OCI-LY7 (cell line): ENCODE data around the gene IPO7. TPM values are rescaled to one million over a fixed set of nuclear protein-coding genes. Genes with fewer than 3 reads are reported as not detected.

Source experiments
- BruUV-seq: library from RNA; stranded (reverse); fragments of 400-500 nt; replicated peaks from 2 replicates; lab custom pipeline; 2021; lab: Mats Ljungman, UMichigan
- CTCF ChIA-PET: fragments of 300-600 bp; sonication (Branson Sonifier 250); formaldehyde crosslinking; loops from one replicate; lab custom pipeline; 2022; ENCODE audit warnings: antibody characterized with exemption; ENCODE audit not compliant: unreplicated experiment; lab: Charles Lee
- POLR2A ChIA-PET: fragments of 300-600 bp; sonication (Branson Sonifier 250); formaldehyde crosslinking; loops from one replicate; lab custom pipeline; 2022; ENCODE audit warnings: antibody characterized with exemption; lab: Charles Lee
- DNase-seq: peaks from one replicate; pipeline ENCODE4 v3.0.0-alpha.2; 2015; ENCODE audit warnings: low spot score
- H2AFZ ChIP-seq: fragments of 200-600 bp; sonication (generic), shearing (Covaris generic); 2 replicates; pipeline ENCODE4 v1.6.1; 2014; ENCODE audit warnings: mild to moderate bottlenecking, antibody characterized with exemption, low read length, moderate library complexity
- H3K27ac ChIP-seq: fragments of 200-600 bp; sonication (generic); 2 replicates; pipeline ENCODE4 v1.5.1; 2014; ENCODE audit warnings: mixed run types, low read depth, mild to moderate bottlenecking, moderate library complexity, low read length, inconsistent platforms; ENCODE audit not compliant: poor library complexity, severe bottlenecking
- H3K36me3 ChIP-seq: fragments of 200-600 bp; sonication (generic); 2 replicates; pipeline ENCODE4 v1.6.1; 2014; ENCODE audit warnings: mild to moderate bottlenecking, antibody characterized with exemption, low read length, moderate library complexity, mixed read lengths; ENCODE audit not compliant: insufficient read depth
- H3K4me1 ChIP-seq: fragments of 200-600 bp; sonication (generic); 2 replicates; pipeline ENCODE4 v1.5.1; 2014; ENCODE audit warnings: mild to moderate bottlenecking, low read length; ENCODE audit not compliant: insufficient read depth, poor library complexity, severe bottlenecking
- H3K4me2 ChIP-seq: fragments of 200-600 bp; sonication (generic); 2 replicates; pipeline ENCODE4 v1.6.1; 2014; ENCODE audit warnings: mild to moderate bottlenecking, low read length
- H3K4me3 ChIP-seq: fragments of 200-600 bp; sonication (generic); 2 replicates; pipeline ENCODE4 v1.5.1; 2014; ENCODE audit warnings: mild to moderate bottlenecking, low read depth, low read length; ENCODE audit not compliant: poor library complexity, severe bottlenecking
- H3K79me2 ChIP-seq: fragments of 200-600 bp; sonication (generic); 2 replicates; pipeline ENCODE4 v1.6.1; 2016; ENCODE audit warnings: low read depth, mild to moderate bottlenecking, low read length, moderate library complexity, mixed read lengths; ENCODE audit not compliant: insufficient read depth
- H3K9me2 ChIP-seq: fragments of 200-600 bp; sonication (generic); 2 replicates; pipeline ENCODE4 v1.6.1; 2016; ENCODE audit warnings: mild to moderate bottlenecking, low read length, mixed read lengths; ENCODE audit not compliant: insufficient read depth
- H3K9me3 ChIP-seq: fragments of 200-600 bp; sonication (generic); 2 replicates; pipeline ENCODE4 v1.6.1; 2014; ENCODE audit warnings: mild to moderate bottlenecking, mixed run types, low read length, mixed read lengths
- H4K20me1 ChIP-seq: fragments of 200-600 bp; sonication (generic); 2 replicates; pipeline ENCODE4 v1.6.1; 2014; ENCODE audit warnings: mild to moderate bottlenecking, antibody characterized with exemption, low read length, moderate library complexity, mixed read lengths; ENCODE audit not compliant: insufficient read depth
- CTCF ChIP-seq: fragments of 200-600 bp; sonication (generic); conservative IDR thresholded peaks from 2 replicates; pipeline ENCODE4 v1.5.1; 2014; ENCODE audit warnings: mild to moderate bottlenecking, antibody characterized with exemption, low read length, moderate library complexity, mixed read lengths
- EZH2phosphoT487 ChIP-seq: fragments of 200-600 bp; sonication (generic); IDR thresholded peaks from 2 replicates; pipeline ENCODE4 v1.6.1; 2018; ENCODE audit warnings: low read depth, borderline replicate concordance, mild to moderate bottlenecking, mixed run types, antibody characterized with exemption, low read length, moderate library complexity, mixed read lengths
- intact Hi-C: fragments of 100-400 bp; cut with micrococcal nuclease; formaldehyde crosslinking; loops from one replicate; pipeline ENCODE4 v1.10.0; 2022; ENCODE audit not compliant: unreplicated experiment
- total RNA-seq, 2 experiments: library from RNA; depleted of rRNA in 1 of 2; stranded (reverse); fragments of >200 nt in 1 of 2; shearing (Covaris generic) in 1 of 2; gene quantifications; 2 replicates each; pipeline ENCODE4 v1.2.3, GENCODE V29; 2014 to 2022

The IPO7 gene
- total RNA-seq, 2 experiments from 2014 or later = 120 to 160 TPM

GRCh38 chr11:9380773-9381172 lies 3.7 kb upstream of the IPO7 start:
- H2AFZ ChIP-seq = peak overlapping the region; percentile 55; the same call in 1 of the 2 replicates
- no peak for DNase-seq
- peaks cover 4% of the 10 kb centered on the region for H3K4me1 ChIP-seq
- TF ChIP-seq EZH2phosphoT487 (no peak), CTCF (no peak)
- peaks cover 8% of the 10 kb centered on the region for H4K20me1 ChIP-seq
- no peak overlapping the region for H3K27ac ChIP-seq
- ChIA-PET CTCF (interaction anchor here (0.6 kb wide), 1 partner anchor 449 kb away, joined by 3 read pairs; no protein-coding TSS in a partner anchor), POLR2A (interaction anchor here (1.0 to 1.2 kb wide), 4 partner anchors 9 to 80 kb away, joined by 3 to 5 read pairs (median 4); partner anchors contain the start of gene ZNF143)
- BruUV-seq = no TSS peak
- H3K79me2 ChIP-seq = peaks cover 16% of the 10 kb centered on the region
- intact Hi-C loops = loop anchor here (10.0 kb wide), 2 partner anchors 234 to 934 kb away; no protein-coding TSS in a partner anchor
- H3K9me3 ChIP-seq = no peaks in the 10 kb centered on the region
- H3K36me3 ChIP-seq = peaks cover 10% of the 10 kb centered on the region
- H3K4me2 ChIP-seq = no peak overlapping the region
- no peaks in the 10 kb centered on the region for H3K9me2 ChIP-seq
- H3K4me3 ChIP-seq = no peak overlapping the region

DNA sequence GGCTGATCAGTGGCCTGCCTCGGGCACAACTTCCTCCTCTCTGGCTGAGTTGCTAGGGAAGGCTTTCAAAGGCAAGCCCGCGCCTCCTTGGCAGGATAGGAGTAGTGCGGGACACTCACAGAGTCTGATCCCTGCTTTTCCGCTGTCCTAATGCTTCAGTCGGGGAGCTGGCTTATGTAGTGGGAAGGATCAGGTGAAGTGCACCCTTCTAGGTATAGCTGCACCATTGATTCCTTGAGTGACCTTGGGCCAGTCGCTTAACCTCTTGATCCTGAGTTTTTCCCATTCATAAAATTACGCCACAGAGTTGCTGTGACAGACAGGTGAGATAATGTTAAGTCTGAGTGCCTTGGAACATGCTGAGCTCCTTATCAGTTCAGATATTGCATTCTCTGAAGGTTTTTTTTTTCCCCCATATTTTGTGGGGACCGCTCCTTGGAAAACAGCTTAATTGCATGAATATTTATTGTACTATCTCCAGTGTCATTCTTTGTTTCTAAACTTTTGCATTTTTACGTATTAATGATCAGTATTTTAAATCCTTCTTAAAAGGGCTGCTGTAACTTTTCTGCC lies 961 bp downstream of the IPO7 start:
- no TSS peak for BruUV-seq
- peaks cover 62% of the 10 kb centered on the region for H3K79me2 ChIP-seq
- peaks cover 27% of the 10 kb centered on the region for H3K4me1 ChIP-seq
- DNase-seq = peak; percentile 40
- no peaks in the 10 kb centered on the region for H3K9me2 ChIP-seq
- H3K36me3 ChIP-seq = peaks cover 51% of the 10 kb centered on the region
- peak overlapping the region; percentile 97 for H3K4me3 ChIP-seq
- no peak overlapping the region for H2AFZ ChIP-seq
- POLR2A ChIA-PET = interaction anchor here (0.6 to 2.9 kb wide), 15 partner anchors 9 to 216 kb away, joined by 3 to 15 read pairs (median 4); partner anchors contain the start of genes WEE1 and ZNF143
- peak overlapping the region; percentile 82 for H3K4me2 ChIP-seq
- peak overlapping the region; percentile 64 for H3K27ac ChIP-seq
- H3K9me3 ChIP-seq = no peaks in the 10 kb centered on the region
- peaks cover 24% of the 10 kb centered on the region for H4K20me1 ChIP-seq
- intact Hi-C loops = loop anchor here (2.0 to 10.0 kb wide), 3 partner anchors 71 to 929 kb away; partner anchors contain the start of gene TMEM41B
- CTCF ChIA-PET = interaction anchor here (1.0 to 1.5 kb wide), 2 partner anchors 37 to 424 kb away, joined by 3 read pairs; no protein-coding TSS in a partner anchor
- no peak for TF ChIP-seq CTCF
- no peak for TF ChIP-seq EZH2phosphoT487

DNA sequence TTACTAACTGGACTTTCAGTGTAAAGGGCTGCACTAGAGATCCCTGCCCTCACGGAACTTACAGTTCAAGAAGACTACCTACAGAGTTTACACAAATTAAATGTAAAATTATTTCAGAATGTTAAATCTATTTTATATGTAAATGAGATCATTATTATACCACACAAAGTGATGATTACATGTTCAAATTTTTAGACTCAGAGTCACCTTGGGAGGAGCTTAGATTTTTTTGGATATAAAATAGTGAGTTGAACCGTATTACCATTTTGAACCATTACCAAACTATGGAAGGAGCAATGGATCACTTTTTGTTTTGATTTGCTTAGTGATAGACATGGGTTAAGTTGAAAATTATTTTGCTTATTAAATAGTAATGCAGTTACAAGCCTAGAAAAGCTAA lies 1.6 kb downstream of the IPO7 start:
- ChIA-PET CTCF (interaction anchor here (1.5 kb wide), 1 partner anchor 37 kb away, joined by 3 read pairs; no protein-coding TSS in a partner anchor), POLR2A (interaction anchor here (0.6 to 2.9 kb wide), 13 partner anchors 9 to 170 kb away, joined by 3 to 15 read pairs (median 5); partner anchors contain the start of gene ZNF143)
- Histone ChIP-seq H3K9me3 (no peaks in the 10 kb centered on the region), H3K4me1 (peaks cover 27% of the 10 kb centered on the region), H3K9me2 (no peaks in the 10 kb centered on the region), H3K4me2 (peak overlapping the region; percentile 82), H3K27ac (peak overlapping the region; percentile 15), H4K20me1 (peaks cover 24% of the 10 kb centered on the region), H2AFZ (no peak overlapping the region), H3K4me3 (peak overlapping the region; percentile 97), H3K79me2 (peaks cover 69% of the 10 kb centered on the region), H3K36me3 (peaks cover 57% of the 10 kb centered on the region)
- BruUV-seq = TSS peak; percentile 74
- TF ChIP-seq CTCF = no peak
- no peak for TF ChIP-seq EZH2phosphoT487
- no peak for DNase-seq
- intact Hi-C loops = loop anchor here (10.0 kb wide), 2 partner anchors 229 to 929 kb away; no protein-coding TSS in a partner anchor
